Epidermal melanocyte (primary cell): ENCODE measurements around the gene ANKRD28.

Experiments used
- DNase-seq: peaks from one replicate; pipeline ENCODE4 v3.0.0; 2011; ENCODE audit warnings: low spot score; ENCODE audit not compliant: insufficient read length

The ANKRD28 gene

GRCh38 chr3:15726043-15726442 lies 71.7 kb downstream of the ANKRD28 start:
- no peak for DNase-seq

- DNase-seq, result no peak
These were observed 73.3 kb downstream of the ANKRD28 start for GRCh38 chr3:15724446-15724845.

- no peak for DNase-seq
These were observed 74.2 kb downstream of the ANKRD28 start for GRCh38 chr3:15723624-15723884.

GRCh38 chr3:15722877-15723623 lies 74.7 kb downstream of the ANKRD28 start:
- no peak for DNase-seq

GRCh38 chr3:15716178-15716577 lies 81.6 kb downstream of the ANKRD28 start:
- DNase-seq, result no peak

GRCh38 chr3:15714448-15714847 lies 83.3 kb downstream of the ANKRD28 start:
- no peak for DNase-seq

- DNase-seq, result no peak
These were observed 84.4 kb downstream of the ANKRD28 start for GRCh38 chr3:15713364-15713763.

- DNase-seq, result no peak
These were observed 86.5 kb downstream of the ANKRD28 start for GRCh38 chr3:15711281-15711680.

- no peak for DNase-seq
These were observed 88.7 kb downstream of the ANKRD28 start for GRCh38 chr3:15708882-15709677.

- no peak for DNase-seq
These were observed 90.0 kb downstream of the ANKRD28 start for GRCh38 chr3:15707779-15708178.

- DNase-seq, result no peak
These were observed 94.4 kb downstream of the ANKRD28 start for GRCh38 chr3:15703346-15703745.

- no peak for DNase-seq
These were observed 103.2 kb downstream of the ANKRD28 start for GRCh38 chr3:15694628-15695027.

- no peak for DNase-seq
These were observed 104.4 kb downstream of the ANKRD28 start for GRCh38 chr3:15693355-15693754.

- DNase-seq, result no peak
These were observed 107.0 kb downstream of the ANKRD28 start for GRCh38 chr3:15690748-15691147.

- no peak for DNase-seq
These were observed 107.5 kb downstream of the ANKRD28 start for GRCh38 chr3:15690230-15690629.

GRCh38 chr3:15685927-15686326 lies 111.9 kb downstream of the ANKRD28 start:
- no peak for DNase-seq

GRCh38 chr3:15683253-15683652 lies 114.5 kb downstream of the ANKRD28 start:
- no peak for DNase-seq

- DNase-seq, result no peak
These were observed 115.1 kb downstream of the ANKRD28 start for GRCh38 chr3:15682561-15683185.

GRCh38 chr3:15681668-15682067 lies 116.1 kb downstream of the ANKRD28 start:
- no peak for DNase-seq

GRCh38 chr3:15679306-15679705 lies 118.5 kb downstream of the ANKRD28 start:
- DNase-seq, result no peak

- no peak for DNase-seq
These were observed 121.5 kb downstream of the ANKRD28 start for GRCh38 chr3:15676259-15676658.

GRCh38 chr3:15673536-15673935 lies 124.2 kb downstream of the ANKRD28 start:
- DNase-seq, result no peak

GRCh38 chr3:15667484-15667883 lies 130.3 kb downstream of the ANKRD28 start:
- DNase-seq, result no peak
